Chondrocyte (in vitro differentiated cells): ENCODE data around the gene OR4C11. TPM values are rescaled to one million over a fixed set of nuclear protein-coding genes. Genes with fewer than 3 reads are reported as not detected.

Source experiments
- DNase-seq: peaks from one replicate; pipeline ENCODE4 v3.0.0; 2021; ENCODE audit warnings: mixed read lengths, low spot score
- H3K27ac Mint-ChIP-seq: one replicate; pipeline ENCODE4 v1.8.0; 2021; ENCODE audit warnings: mild to moderate bottlenecking, moderate library complexity, mixed read lengths; ENCODE audit not compliant: unreplicated experiment
- H3K27me3 Mint-ChIP-seq: 2 replicates; pipeline ENCODE4 v1.8.0; 2021; ENCODE audit warnings: low read depth, mixed read lengths
- H3K36me3 Mint-ChIP-seq: 2 replicates; pipeline ENCODE4 v1.8.0; 2021; ENCODE audit warnings: low read depth, mixed read lengths
- H3K4me1 Mint-ChIP-seq: 2 replicates; pipeline ENCODE4 v1.8.0; 2021; ENCODE audit warnings: low read depth, mild to moderate bottlenecking, mixed read lengths
- H3K4me3 Mint-ChIP-seq: one replicate; pipeline ENCODE4 v1.8.0; 2021; ENCODE audit warnings: mild to moderate bottlenecking, moderate library complexity, mixed read lengths; ENCODE audit not compliant: unreplicated experiment
- H3K9me3 Mint-ChIP-seq: 2 replicates; pipeline ENCODE4 v1.8.0; 2021; ENCODE audit warnings: low read depth, mixed read lengths
- long read RNA-seq: library from polyadenylated mRNA; stranded (forward); transcript quantifications from one replicate; pipeline ENCODE4 v2.0.0, GENCODE V29; 2021
- total RNA-seq: library from RNA; stranded (reverse); gene quantifications from 3 replicates; pipeline ENCODE4 v1.2.1, GENCODE V29; 2021
- TF ChIP-seq, protein P1 (sequence below): fragments of 200-600 bp; sonication (generic); IDR thresholded peaks from 2 replicates; pipeline ENCODE4 v1.5.0; 2021; ENCODE audit warnings: antibody characterized with exemption, mild to moderate bottlenecking, moderate library complexity

The OR4C11 gene, protein sequence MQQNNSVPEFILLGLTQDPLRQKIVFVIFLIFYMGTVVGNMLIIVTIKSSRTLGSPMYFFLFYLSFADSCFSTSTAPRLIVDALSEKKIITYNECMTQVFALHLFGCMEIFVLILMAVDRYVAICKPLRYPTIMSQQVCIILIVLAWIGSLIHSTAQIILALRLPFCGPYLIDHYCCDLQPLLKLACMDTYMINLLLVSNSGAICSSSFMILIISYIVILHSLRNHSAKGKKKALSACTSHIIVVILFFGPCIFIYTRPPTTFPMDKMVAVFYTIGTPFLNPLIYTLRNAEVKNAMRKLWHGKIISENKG
- not detected in 3 replicates for total RNA-seq
- long read RNA-seq = 0 reads

DNA sequence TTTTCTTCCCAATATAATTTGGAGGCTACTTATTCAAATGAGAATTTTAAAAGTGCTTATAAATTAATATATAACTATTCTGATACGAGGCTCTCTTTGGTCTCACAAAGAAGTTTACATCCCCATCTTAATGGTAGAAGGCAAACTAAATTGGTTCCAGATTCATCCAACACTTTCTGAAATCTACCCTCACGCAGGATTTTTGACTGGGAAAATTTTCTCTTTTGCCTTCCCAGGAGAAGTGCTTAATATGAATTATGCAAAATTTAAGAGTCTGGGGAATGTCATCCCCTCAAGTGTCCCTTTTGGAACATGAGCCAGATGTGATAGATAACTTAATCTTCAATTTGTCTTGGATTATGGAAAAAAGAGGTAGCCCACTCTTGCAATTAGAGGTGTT, at the start of gene OR4C11:
Gene OR4C11 (minus strand): TSS at position 101 of the 400 bp plus-strand sequence. CDS start 3,272 bp downstream, outside the sequence.
- no peak within 1 kb of the TSS for H3K27ac Mint-ChIP-seq
- no peaks in the 10 kb centered on the region for H3K4me1 Mint-ChIP-seq
- H3K27me3 Mint-ChIP-seq = no peaks in the 10 kb centered on the region
- no peak for DNase-seq
- H3K4me3 Mint-ChIP-seq = no peak within 1 kb of the TSS
- peaks cover 10% of the 10 kb centered on the region for H3K9me3 Mint-ChIP-seq
- TF ChIP-seq, protein P1, sequence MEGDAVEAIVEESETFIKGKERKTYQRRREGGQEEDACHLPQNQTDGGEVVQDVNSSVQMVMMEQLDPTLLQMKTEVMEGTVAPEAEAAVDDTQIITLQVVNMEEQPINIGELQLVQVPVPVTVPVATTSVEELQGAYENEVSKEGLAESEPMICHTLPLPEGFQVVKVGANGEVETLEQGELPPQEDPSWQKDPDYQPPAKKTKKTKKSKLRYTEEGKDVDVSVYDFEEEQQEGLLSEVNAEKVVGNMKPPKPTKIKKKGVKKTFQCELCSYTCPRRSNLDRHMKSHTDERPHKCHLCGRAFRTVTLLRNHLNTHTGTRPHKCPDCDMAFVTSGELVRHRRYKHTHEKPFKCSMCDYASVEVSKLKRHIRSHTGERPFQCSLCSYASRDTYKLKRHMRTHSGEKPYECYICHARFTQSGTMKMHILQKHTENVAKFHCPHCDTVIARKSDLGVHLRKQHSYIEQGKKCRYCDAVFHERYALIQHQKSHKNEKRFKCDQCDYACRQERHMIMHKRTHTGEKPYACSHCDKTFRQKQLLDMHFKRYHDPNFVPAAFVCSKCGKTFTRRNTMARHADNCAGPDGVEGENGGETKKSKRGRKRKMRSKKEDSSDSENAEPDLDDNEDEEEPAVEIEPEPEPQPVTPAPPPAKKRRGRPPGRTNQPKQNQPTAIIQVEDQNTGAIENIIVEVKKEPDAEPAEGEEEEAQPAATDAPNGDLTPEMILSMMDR = no peak
- no peaks in the 10 kb centered on the region for H3K36me3 Mint-ChIP-seq

DNA sequence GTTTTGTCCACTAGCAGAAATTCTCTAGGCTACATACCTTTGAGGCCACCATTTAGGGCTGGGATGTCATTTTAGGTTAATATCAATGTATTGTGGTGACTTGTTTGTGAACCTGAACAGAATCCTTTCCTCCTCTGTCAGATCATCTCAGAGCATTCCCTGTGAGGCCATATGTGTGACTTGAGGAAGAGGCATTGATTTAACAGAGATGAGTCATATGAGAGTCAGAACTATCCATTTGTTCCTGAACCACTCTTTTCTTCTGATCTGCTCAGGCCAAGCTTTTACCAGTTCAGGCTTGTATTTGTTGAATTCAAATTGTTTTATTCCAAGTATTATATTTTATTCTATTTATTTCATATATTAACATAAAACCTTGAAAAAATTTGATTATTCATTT, 47.7 kb upstream of the OR4C11 start:
- Mint-ChIP-seq H3K27ac (no peak overlapping the region), H3K27me3 (no peaks in the 10 kb centered on the region), H3K4me3 (no peak overlapping the region), H3K36me3 (no peaks in the 10 kb centered on the region), H3K9me3 (peaks cover 14% of the 10 kb centered on the region), H3K4me1 (no peaks in the 10 kb centered on the region)
- TF ChIP-seq, protein P1 = no peak
- no peak for DNase-seq

DNA sequence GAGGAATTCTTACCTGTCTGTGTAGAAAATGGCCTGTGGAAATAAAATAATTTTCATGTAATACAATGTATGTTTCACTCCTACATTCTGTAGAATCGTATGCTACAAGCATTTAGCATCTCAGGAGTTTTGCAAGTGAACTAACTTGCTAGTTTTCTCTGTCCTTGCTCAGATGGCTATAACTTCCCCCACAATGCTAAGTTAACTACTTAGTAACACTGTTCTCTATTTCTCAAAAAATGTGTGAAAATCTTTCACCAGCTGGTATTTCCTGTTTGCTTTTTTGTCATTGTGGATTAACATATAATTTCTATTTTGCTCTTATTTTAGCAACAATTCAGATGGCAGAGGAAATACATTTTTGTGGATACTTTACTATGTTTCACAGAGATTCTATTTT, 45.1 kb upstream of the OR4C11 start:
- Mint-ChIP-seq H3K9me3 (peaks cover 12% of the 10 kb centered on the region), H3K27me3 (no peaks in the 10 kb centered on the region), H3K36me3 (no peaks in the 10 kb centered on the region)

DNA sequence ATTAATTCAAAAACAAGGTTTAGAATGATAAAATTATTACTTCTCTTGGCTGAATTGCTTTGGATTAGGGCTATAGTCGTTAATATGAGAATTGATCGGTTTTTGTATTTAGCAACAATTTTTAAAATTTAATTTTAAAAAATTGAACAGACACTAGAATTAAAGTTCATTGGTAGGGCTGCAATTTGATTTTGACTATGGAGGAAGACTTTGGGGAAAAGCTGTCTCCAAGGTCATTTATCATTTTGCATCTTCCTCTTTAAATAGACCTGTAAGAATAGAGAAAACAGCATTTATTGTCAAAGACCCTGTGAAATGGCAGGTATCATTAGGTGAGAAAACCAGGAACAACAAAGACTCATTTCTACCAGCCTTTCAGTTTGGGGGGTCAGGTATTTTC, 40.6 kb upstream of the OR4C11 start, which contains the start of gene OR4S2:
Gene OR4S2 (plus strand): TSS at position 301 of the 400 bp plus-strand sequence. CDS start 2,577 bp downstream, outside the sequence.
- H3K27me3 Mint-ChIP-seq = no peaks in the 10 kb centered on the region
- TF ChIP-seq, protein P1 = no peak
- H3K4me3 Mint-ChIP-seq = no peak within 1 kb of the TSS
- peaks cover 16% of the 10 kb centered on the region for H3K9me3 Mint-ChIP-seq
- no peaks in the 10 kb centered on the region for H3K36me3 Mint-ChIP-seq
- H3K27ac Mint-ChIP-seq = no peak within 1 kb of the TSS
- H3K4me1 Mint-ChIP-seq = no peaks in the 10 kb centered on the region
- DNase-seq = no peak

More for the DNA sequence above, 45.1 kb upstream of the OR4C11 start:
- H3K4me3 Mint-ChIP-seq = no peak overlapping the region
- DNase-seq = no peak
- no peaks in the 10 kb centered on the region for H3K4me1 Mint-ChIP-seq
- TF ChIP-seq, protein P1 = no peak
- H3K27ac Mint-ChIP-seq = no peak overlapping the region

DNA sequence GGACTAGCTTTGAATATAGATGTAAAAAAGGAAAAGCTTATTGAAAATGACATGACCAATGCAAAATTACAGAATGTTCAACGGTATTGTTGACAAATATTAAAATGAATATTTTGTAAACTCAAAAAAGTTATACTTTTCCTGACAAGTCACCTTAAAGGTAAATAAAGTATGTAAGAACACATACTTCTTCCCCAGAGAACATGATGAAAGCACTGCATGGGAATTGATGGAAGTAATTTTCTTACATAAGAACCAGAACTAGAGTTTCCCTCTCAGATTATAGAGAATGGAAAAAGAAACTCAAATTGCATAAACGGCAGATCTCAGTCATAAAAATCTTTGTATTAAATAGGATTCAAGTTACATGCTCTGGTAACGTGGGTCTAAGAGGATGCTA, 27.4 kb upstream of the OR4C11 start, which contains the start of gene OR4P4:
Gene OR4P4 (plus strand): TSS at position 301 of the 400 bp plus-strand sequence.
- Mint-ChIP-seq H3K9me3 (peaks cover 18% of the 10 kb centered on the region), H3K4me1 (no peaks in the 10 kb centered on the region), H3K36me3 (no peaks in the 10 kb centered on the region), H3K27me3 (no peaks in the 10 kb centered on the region), H3K27ac (no peak within 1 kb of the TSS), H3K4me3 (no peak within 1 kb of the TSS)
- TF ChIP-seq, protein P1 = no peak
- DNase-seq = no peak
